ENCODE results near the gene NOL8. TPM values are rescaled to one million over a fixed set of nuclear protein-coding genes. Genes with fewer than 3 reads are reported as not detected.

NOL8 gene
- total RNA-seq, 1 donor from 2014 or later: 78.4 TPM

- ChIA-PET CTCF (no interaction called here), POLR2A (interaction anchor here (0.6 kb wide), 2 partner anchors 25 to 95 kb away, joined by 5 to 6 read pairs; no protein-coding TSS in a partner anchor)
- peaks cover 26% of the 10 kb centered on the region for H3K36me3 Mint-ChIP-seq (ENCODE audit: low read depth)
- intact Hi-C loops (cut with micrococcal nuclease): no loop called here
- H3K27me3 Mint-ChIP-seq: no peaks in the 10 kb centered on the region
- DNase-seq (no peak), ATAC-seq (ENCODE audit: low read depth) (no peak)
- peaks cover 6% of the 10 kb centered on the region for H3K9me3 Mint-ChIP-seq
- H3K4me1 Mint-ChIP-seq: no peaks in the 10 kb centered on the region
- TF ChIP-seq CTCF (IDR thresholded peaks at IDR 0.05): no peak
- H3K4me3 Mint-ChIP-seq: no peak overlapping the region
- H3K27ac Mint-ChIP-seq: no peak overlapping the region
These were observed 16.4 kb upstream of the NOL8 start for GRCh38 chr9:92341578-92341977.

- no peaks in the 10 kb centered on the region for H3K4me1 Mint-ChIP-seq
- intact Hi-C loops (cut with micrococcal nuclease): no loop called here
- no peak for ATAC-seq (ENCODE audit: low read depth)
- DNase-seq: no peak
- TF ChIP-seq CTCF (IDR thresholded peaks at IDR 0.05): no peak
- CTCF ChIA-PET: no interaction called here
- H3K36me3 Mint-ChIP-seq (ENCODE audit: low read depth): peaks cover 11% of the 10 kb centered on the region
- no peaks in the 10 kb centered on the region for H3K27me3 Mint-ChIP-seq
- H3K4me3 Mint-ChIP-seq: no peak overlapping the region
- H3K27ac Mint-ChIP-seq: no peak overlapping the region
- no peaks in the 10 kb centered on the region for H3K9me3 Mint-ChIP-seq
- POLR2A ChIA-PET: no interaction called here
These were observed 8.1 kb upstream of the NOL8 start for GRCh38 chr9:92333282-92333634.

- no peak overlapping the region for H3K27ac Mint-ChIP-seq
- CTCF ChIA-PET: no interaction called here
These were observed 7.6 kb upstream of the NOL8 start for GRCh38 chr9:92332577-92333281.

GRCh38 chr9:92328225-92328624 lies 3.1 kb upstream of the NOL8 start:
- H3K4me1 Mint-ChIP-seq: peaks cover 27% of the 10 kb centered on the region
- H3K4me3 Mint-ChIP-seq: no peak overlapping the region

More at GRCh38 chr9:92332577-92333281, 7.6 kb upstream of the NOL8 start:
- Mint-ChIP-seq H3K9me3 (no peaks in the 10 kb centered on the region), H3K4me1 (no peaks in the 10 kb centered on the region), H3K27me3 (no peaks in the 10 kb centered on the region), H3K36me3 (ENCODE audit: low read depth) (peaks cover 10% of the 10 kb centered on the region), H3K4me3 (no peak overlapping the region)
- no peak for TF ChIP-seq CTCF (IDR thresholded peaks at IDR 0.05)
- ATAC-seq (ENCODE audit: low read depth) (no peak), DNase-seq (no peak)
- POLR2A ChIA-PET: no interaction called here
- intact Hi-C loops (cut with micrococcal nuclease): no loop called here

More at GRCh38 chr9:92328225-92328624, 3.1 kb upstream of the NOL8 start:
- no peak for DNase-seq
- Mint-ChIP-seq H3K27me3 (no peaks in the 10 kb centered on the region), H3K36me3 (ENCODE audit: low read depth) (peaks cover 20% of the 10 kb centered on the region), H3K9me3 (no peaks in the 10 kb centered on the region), H3K27ac (no peak overlapping the region)
- no peak for TF ChIP-seq CTCF (IDR thresholded peaks at IDR 0.05)
- POLR2A ChIA-PET: no interaction called here
- intact Hi-C loops (cut with micrococcal nuclease): loop anchor here (10.0 kb wide), 3 partner anchors 477 to 613 kb away; partner anchors contain the start of gene ZNF484
- ATAC-seq (ENCODE audit: low read depth): no peak
- CTCF ChIA-PET: no interaction called here
